K562 (cell line): ENCODE measurements around the gene ZNF280D. TPM values are rescaled to one million over a fixed set of nuclear protein-coding genes. Genes with fewer than 3 reads are reported as not detected.

Source experiments
- ATAC-seq: fragments of 200-7000 bp; cut with Tn5 transposase; 3 replicates; pipeline ENCODE4 v1.9.1; 2020; ENCODE audit warnings: moderate library complexity
- BruUV-seq: library from RNA; stranded (reverse); fragments of 400-500 nt; replicated peaks from 2 replicates; lab custom pipeline; 2021; lab: Mats Ljungman, UMichigan
- CTCF ChIA-PET: fragments of 300-600 bp; formaldehyde crosslinking; extraction: SDS; loops from one replicate; lab custom pipeline; 2021; ENCODE audit warnings: low intra/inter-chr PET ratio; lab: Yijun Ruan, JAX
- POLR2A ChIA-PET: fragments of 300-600, 350-650 bp; sonication (Branson Sonifier 250); formaldehyde crosslinking; extraction: SDS; loops from one replicate; lab custom pipeline; 2021; ENCODE audit warnings: antibody characterized with exemption, inconsistent platforms; lab: Yijun Ruan, JAX
- DNase-seq, 4 experiments: peaks; one replicate each; pipeline versions ENCODE4 v3.0.0 to v3.0.0-alpha.2; 2011 to 2018; ENCODE audit warnings: low spot score in 3 of 4, mixed read lengths in 3 of 4; ENCODE audit errors: extremely low read depth in 1 of 4
- FAIRE-seq: peaks from 2 replicates; lab custom pipeline; 2011; peaks lifted over from hg19 to GRCh38; lab: Jason Lieb, UNC
- H2AFZ ChIP-seq: 2 replicates; pipeline ENCODE4 v1.6.0; 2011; ENCODE audit warnings: low read depth, low read length, control low read depth, inconsistent platforms
- H3K27ac ChIP-seq: fragments of 200-600 bp; 3 replicates; pipeline ENCODE4 v1.8.0; 2011; ENCODE audit warnings: low read depth, mild to moderate bottlenecking, control low read depth, inconsistent platforms, low read length, moderate library complexity, mixed read lengths; ENCODE audit errors: extremely low read depth
- H3K27me3 ChIP-seq, 2 experiments: fragments of 300-600 bp in 1 of 2; 2 replicates in 1 of 2; 3 replicates in 1 of 2; pipeline versions ENCODE4 v1.6.0 to v1.8.0; 2011; ENCODE audit warnings: inconsistent platforms in 2 of 2, low read length in 2 of 2, mild to moderate bottlenecking in 1 of 2, mixed read lengths in 1 of 2, moderate library complexity in 1 of 2; ENCODE audit not compliant: control insufficient read depth in 2 of 2, insufficient read depth in 2 of 2
- H3K36me3 ChIP-seq: fragments of 300-600 bp; 3 replicates; pipeline ENCODE4 v1.8.0; 2011; ENCODE audit warnings: mild to moderate bottlenecking, low read length, inconsistent platforms; ENCODE audit not compliant: control insufficient read depth, insufficient read depth
- H3K4me1 ChIP-seq, 2 experiments: fragments of 200-600 bp in 1 of 2; replicated peaks in 1 of 2; 2 replicates in 1 of 2; 3 replicates in 1 of 2; pipeline versions ENCODE4 v1.5.1 to v1.8.0; 2011; ENCODE audit warnings: inconsistent platforms in 2 of 2, low read length in 2 of 2, mild to moderate bottlenecking in 1 of 2, mixed read lengths in 1 of 2, moderate library complexity in 1 of 2; ENCODE audit not compliant: control insufficient read depth in 2 of 2, insufficient read depth in 2 of 2
- H3K4me2 ChIP-seq: 2 replicates; pipeline ENCODE4 v1.6.1; 2011; ENCODE audit warnings: low read length, control low read depth, inconsistent platforms, mixed read lengths; ENCODE audit not compliant: insufficient read depth
- H3K4me3 ChIP-seq: fragments of 200-600 bp; sonication (generic), shearing (Covaris generic); 2 replicates; pipeline ENCODE4 v1.5.1; 2016; ENCODE audit warnings: control low read depth, inconsistent platforms
- H3K79me2 ChIP-seq: fragments of 200-600 bp; 3 replicates; pipeline ENCODE4 v1.8.0; 2011; ENCODE audit warnings: low read length, inconsistent platforms; ENCODE audit not compliant: control insufficient read depth, insufficient read depth
- H3K9ac ChIP-seq, 2 experiments: 2 replicates each; pipeline versions ENCODE4 v1.6.0 to v1.6.1; 2011; ENCODE audit warnings: low read depth in 2 of 2, low read length in 2 of 2, control low read depth in 1 of 2, inconsistent platforms in 1 of 2, mild to moderate bottlenecking in 1 of 2, mixed read lengths in 1 of 2; ENCODE audit not compliant: insufficient read depth in 1 of 2
- H3K9me1 ChIP-seq: one replicate; pipeline ENCODE4 v1.6.0; 2011; ENCODE audit warnings: inconsistent platforms, mild to moderate bottlenecking, low read length, moderate library complexity; ENCODE audit not compliant: control insufficient read depth, insufficient read depth
- H3K9me3 ChIP-seq: replicated peaks from 2 replicates; pipeline ENCODE4 v1.5.1; 2011; ENCODE audit warnings: low read depth, low read length, inconsistent platforms; ENCODE audit not compliant: control insufficient read depth, insufficient read depth
- H4K20me1 ChIP-seq: replicated peaks from 2 replicates; pipeline ENCODE4 v1.6.1; 2011; ENCODE audit warnings: low read length, inconsistent platforms, mixed read lengths; ENCODE audit not compliant: control insufficient read depth, insufficient read depth
- ARID1B ChIP-seq: fragments of 450-650 bp; IDR thresholded peaks from 2 replicates; pipeline ENCODE4 v1.6.1; 2016; ENCODE audit warnings: antibody characterized with exemption, mild to moderate bottlenecking, inconsistent platforms
- ATF1 ChIP-seq, 2 experiments: fragments of 450-650 bp in 1 of 2; IDR thresholded peaks; 2 replicates each; pipeline ENCODE4 v1.6.1; 2016; ENCODE audit warnings: missing compliant biosample characterization in 1 of 2, missing genetic modification characterization in 1 of 2
- BDP1 ChIP-seq: IDR thresholded peaks from 3 replicates; pipeline ENCODE4 v1.6.1; 2011; ENCODE audit not compliant: insufficient read length, insufficient read depth
- CBFA2T2 ChIP-seq: fragments of 450-650 bp; conservative IDR thresholded peaks from 2 replicates; pipeline ENCODE4 v1.6.1; 2017; ENCODE audit warnings: mild to moderate bottlenecking
- CBFA2T3 ChIP-seq: fragments of 450-650 bp; IDR thresholded peaks from 2 replicates; pipeline ENCODE4 v1.6.1; 2017
- CEBPB ChIP-seq: fragments of 450-650 bp; IDR thresholded peaks from 2 replicates; pipeline ENCODE4 v1.6.1; 2016; ENCODE audit warnings: missing genetic modification characterization, missing compliant biosample characterization
- DMBX1 ChIP-seq: fragments of 250-450 bp; sonication (Bioruptor Pico); IDR thresholded peaks from 2 replicates; pipeline ENCODE4 v1.8.0; 2022; ENCODE audit warnings: inconsistent platforms, mild to moderate bottlenecking, moderate library complexity, borderline replicate concordance
- EWSR1 ChIP-seq: fragments of 450-650 bp; IDR thresholded peaks from 2 replicates; pipeline ENCODE4 v1.6.1; 2018; ENCODE audit warnings: borderline replicate concordance, mild to moderate bottlenecking, low read depth, moderate library complexity; ENCODE audit not compliant: partially characterized antibody
- GTF2B ChIP-seq: IDR thresholded peaks from 2 replicates; pipeline ENCODE4 v1.6.1; 2011; ENCODE audit not compliant: insufficient read length; ENCODE audit errors: extremely low read depth
- HBP1 ChIP-seq: fragments of 450-650 bp; formaldehyde crosslinking; IDR thresholded peaks from 2 replicates; pipeline ENCODE4 v1.4.0; 2022; ENCODE audit warnings: missing genetic modification characterization
- HMG20A ChIP-seq: fragments of 450-650 bp; formaldehyde crosslinking; conservative IDR thresholded peaks from 2 replicates; pipeline ENCODE4 v1.4.0; 2020; ENCODE audit warnings: mild to moderate bottlenecking, mixed read lengths
- MBD1 ChIP-seq: fragments of 250-450 bp; sonication (Bioruptor Pico); IDR thresholded peaks from 2 replicates; pipeline ENCODE4 v1.8.0; 2022; ENCODE audit warnings: inconsistent platforms
- MEIS2 ChIP-seq: fragments of 450-650 bp; IDR thresholded peaks from 2 replicates; pipeline ENCODE4 v1.6.1; 2014; ENCODE audit warnings: mild to moderate bottlenecking; ENCODE audit not compliant: partially characterized antibody
- NCOR1 ChIP-seq: fragments of 450-650 bp; IDR thresholded peaks from 2 replicates; pipeline ENCODE4 v1.6.1; 2016; ENCODE audit warnings: mild to moderate bottlenecking, moderate library complexity
- NFYB ChIP-seq: IDR thresholded peaks from 2 replicates; pipeline ENCODE4 v1.6.1; 2011; ENCODE audit warnings: mild to moderate bottlenecking, moderate library complexity; ENCODE audit not compliant: insufficient read length; ENCODE audit errors: extremely low read depth
- OTX1 ChIP-seq: fragments of 450-650 bp; formaldehyde crosslinking; IDR thresholded peaks from 2 replicates; pipeline ENCODE4 v1.4.0; 2022; ENCODE audit warnings: mild to moderate bottlenecking
- TAL1 ChIP-seq: fragments of 450-650 bp; IDR thresholded peaks from 2 replicates; pipeline ENCODE4 v1.6.1; 2016; ENCODE audit warnings: mild to moderate bottlenecking
- WGBS: fragments of 100-300 bp; shearing (Covaris generic); methylation state at CpG from one replicate; pipeline ENCODE4 v1.1.6; 2016; ENCODE audit warnings: low coverage, mixed read lengths; ENCODE audit not compliant: insufficient coverage; ENCODE audit errors: missing lambda C conversion rate; 5-methylcytosine and 5-hydroxymethylcytosine counted together
- in situ Hi-C: fragments of 300-500 bp; cut with MboI; formaldehyde crosslinking; loops from 4 replicates; pipeline ENCODE4 v1.15.0; 2018; ENCODE audit warnings: inconsistent platforms, mixed read lengths
- intact Hi-C: fragments of 100-400 bp; cut with micrococcal nuclease; formaldehyde crosslinking; loops from 2 replicates; pipeline ENCODE4 v1.14.2; 2022
- polyA plus RNA-seq, 8 experiments: library from polyadenylated mRNA; depleted of rRNA in 4 of 8; stranded (reverse) in 5 of 8; unstranded in 3 of 8; fragments of >200 nt; fragmentation: Nextera tagmentation in 2 of 8; fragmentation: Illumina TruSeq in 1 of 8; extraction: Ambion mirVana in 2 of 8; extraction: Trizol in 1 of 8; gene quantifications; 2 replicates each; pipeline versions ENCODE4 v1.2.1 to v1.2.3, GENCODE V29; 2011 to 2014; ENCODE audit warnings: inconsistent platforms in 1 of 8, missing spikeins in 1 of 8
- total RNA-seq, 7 experiments: library from RNA; depleted of rRNA in 6 of 7; stranded (reverse); fragments of >200 nt in 6 of 7; fragmentation: Illumina TruSeq in 2 of 7; extraction: Trizol in 2 of 7; gene quantifications; 2 replicates each; pipeline versions ENCODE4 v1.2.1 to v1.2.3, GENCODE V29; 2011 to 2021; ENCODE audit warnings: low replicate concordance in 1 of 7

The ZNF280D gene
- total and polyA plus RNA-seq, 9 of the 15 experiments (the other 6 are each of a cell fraction or from before 2014, with no cell fraction given) = 8.3 to 21.8 (median 18.4) TPM

- TF ChIP-seq OTX1 (CRISPR knock-in tag) = 0 out of 2 replicates have a peak, but pooled peaks have one; percentile 64
Measured at GRCh38 chr15:56759450-56759845, 26.1 kb upstream of the ZNF280D start (continued).

GRCh38 chr15:56758770-56759449, 25.6 kb upstream of the ZNF280D start:
- 3% methylated on average over 2 of the region's 2 CpGs for WGBS
- intact Hi-C loops = no loop called here
- H3K9me3 ChIP-seq = no peaks in the 10 kb centered on the region
- no peaks in the 10 kb centered on the region for H3K36me3 ChIP-seq
- ChIA-PET POLR2A (interaction anchor here (0.5 to 3.8 kb wide), 6 partner anchors 13 to 294 kb away, joined by 3 to 15 read pairs (median 3); partner anchors contain the start of genes MNS1 and ZNF280D), CTCF (no interaction called here)
- H4K20me1 ChIP-seq = no peaks in the 10 kb centered on the region
- ATAC-seq (no peak; the same call in 2 of the 3 replicates), DNase-seq (peak in 2 of 4 experiments; percentile 13 to 35), FAIRE-seq (peak; percentile 62)
- H3K9ac ChIP-seq = no peak overlapping the region
- H3K4me2 ChIP-seq = no peak overlapping the region
- H3K27me3 ChIP-seq = no peaks in the 10 kb centered on the region
- no peaks in the 10 kb centered on the region for H3K79me2 ChIP-seq
- no peaks in the 10 kb centered on the region for H3K9me1 ChIP-seq
- in situ Hi-C loops = no loop called here
- H2AFZ ChIP-seq = no peak overlapping the region
- peaks cover 0 to 16% of the 10 kb centered on the region in 2 experiments; a peak in 3 of 5 replicates for H3K4me1 ChIP-seq
- H3K4me3 ChIP-seq = no peak overlapping the region
- no peak overlapping the region for H3K27ac ChIP-seq
- no TSS peak for BruUV-seq
- TF ChIP-seq DMBX1 (no peak), NFYB (no peak), CBFA2T2 (peak; percentile 38; the same call in 1 of the 2 replicates), TAL1 (peak; percentile 43; the same call in 1 of the 2 replicates), MBD1 (CRISPR knock-in tag) (no peak), EWSR1 (no peak), CEBPB (tag) (0 out of 2 replicates have a peak, but pooled peaks have one; percentile 15), ATF1 (CRISPR knock-in tag; IDR thresholded peaks at IDR 0.05) (no peak), ATF1 (tag; IDR thresholded peaks at IDR 0.05) (peak; percentile 27; the same call in 1 of the 2 replicates), HBP1 (CRISPR knock-in tag) (no peak), HMG20A (CRISPR knock-in tag) (no peak), CBFA2T3 (peak; percentile 68), NCOR1 (0 out of 2 replicates have a peak, but pooled peaks have one; percentile 19), MEIS2 (peak; percentile 83), BDP1 (no peak), ARID1B (peak; percentile 47; the same call in 1 of the 2 replicates), GTF2B (no peak)
